HS-5 (cell line): ENCODE results near the gene TSHB.

ENCODE experiments used
- DNase-seq: peaks from one replicate; pipeline ENCODE4 v3.0.0-alpha.2; 2012; ENCODE audit warnings: low read depth

TSHB gene

GRCh38 chr1:115060501-115060900 lies 30.9 kb downstream of the TSHB start:
- no peak for DNase-seq

DNA sequence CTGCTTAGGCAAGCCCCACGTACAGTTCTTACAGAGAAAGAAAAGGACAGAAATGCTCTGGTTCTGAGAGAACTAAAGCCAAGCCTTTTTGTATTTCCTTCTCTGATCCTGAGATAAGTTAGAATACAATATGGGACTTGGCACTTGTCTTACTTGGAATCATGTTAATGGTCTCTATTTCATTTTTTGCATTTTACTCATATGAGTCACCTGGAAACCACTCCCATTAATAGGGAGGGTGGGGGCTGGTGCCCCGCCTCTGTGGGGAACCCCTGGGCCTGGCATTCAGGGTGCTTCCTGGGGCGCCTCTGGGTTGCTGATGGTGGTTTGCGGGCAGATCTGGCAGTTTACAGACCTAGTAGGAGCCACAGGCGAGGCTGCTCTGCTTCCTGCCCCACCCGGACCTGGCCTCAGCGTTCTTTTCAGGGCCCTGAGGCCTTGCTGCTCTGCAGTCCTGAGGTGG lies 32.9 kb downstream of the TSHB start:
- peak; percentile 56 for DNase-seq

- DNase-seq: peak; percentile 64
Observed at GRCh38 chr1:115063228-115063901, 33.7 kb downstream of the TSHB start.

DNA sequence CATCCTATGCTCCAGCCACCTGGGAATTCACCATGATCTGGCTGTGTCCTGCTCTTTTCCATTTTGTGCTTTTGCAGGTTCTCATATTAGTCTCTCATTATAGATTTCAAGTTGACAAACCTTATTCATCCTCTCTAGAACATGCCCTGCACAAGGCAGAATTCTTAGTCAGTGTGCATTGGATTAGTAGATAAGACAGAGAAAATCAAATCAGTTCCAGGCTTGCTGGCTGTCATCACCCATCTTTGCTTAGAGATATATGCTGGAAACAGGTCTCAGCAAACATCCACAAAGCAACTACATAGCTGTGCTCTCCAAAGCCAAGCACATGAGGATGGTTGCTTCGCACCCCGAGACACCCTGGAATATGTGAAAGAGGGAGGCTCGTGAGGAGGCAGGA lies 34.8 kb downstream of the TSHB start:
- DNase-seq: no peak

- DNase-seq: no peak
Observed at GRCh38 chr1:115065021-115065420, 35.4 kb downstream of the TSHB start.

DNA sequence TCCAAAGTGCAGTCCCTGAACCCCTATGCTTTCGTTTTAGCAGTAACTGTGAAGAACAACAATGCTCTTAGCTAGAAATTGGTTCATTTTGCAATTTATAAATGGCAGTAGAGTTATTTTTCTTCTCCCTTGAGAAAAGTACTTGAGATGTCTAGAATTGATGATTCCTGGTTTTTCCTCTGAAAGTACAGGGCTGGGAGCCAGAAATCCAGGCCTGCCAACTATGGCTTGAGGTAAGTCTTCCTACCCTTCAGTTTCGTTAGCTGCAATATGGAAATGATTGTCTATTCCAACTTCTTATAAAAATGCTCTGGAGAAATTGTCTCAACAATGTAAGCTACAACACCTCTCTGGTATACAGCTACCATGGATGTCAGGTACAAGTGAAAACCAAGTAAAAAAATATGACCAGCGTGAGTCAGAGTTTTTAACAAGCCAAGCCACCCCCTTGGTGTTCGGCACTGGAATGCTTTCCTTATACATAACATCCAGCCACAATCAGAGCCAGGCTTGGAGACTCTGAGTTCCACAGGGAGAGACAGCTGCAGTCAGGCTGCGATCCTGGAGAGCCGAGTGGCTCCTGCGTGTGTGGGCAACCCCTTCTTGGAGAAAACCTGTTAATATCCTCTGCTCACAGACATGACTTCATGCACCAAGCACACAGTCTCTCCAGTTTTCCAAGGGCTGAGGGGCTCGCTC lies 37.7 kb downstream of the TSHB start:
- peak; percentile 20 for DNase-seq

GRCh38 chr1:115068826-115069585 lies 39.4 kb downstream of the TSHB start:
- DNase-seq: peak; percentile 56

- DNase-seq: no peak
Observed at GRCh38 chr1:115069659-115070308, 40.2 kb downstream of the TSHB start.

GRCh38 chr1:115071012-115071664 lies 41.5 kb downstream of the TSHB start:
- no peak for DNase-seq

DNA sequence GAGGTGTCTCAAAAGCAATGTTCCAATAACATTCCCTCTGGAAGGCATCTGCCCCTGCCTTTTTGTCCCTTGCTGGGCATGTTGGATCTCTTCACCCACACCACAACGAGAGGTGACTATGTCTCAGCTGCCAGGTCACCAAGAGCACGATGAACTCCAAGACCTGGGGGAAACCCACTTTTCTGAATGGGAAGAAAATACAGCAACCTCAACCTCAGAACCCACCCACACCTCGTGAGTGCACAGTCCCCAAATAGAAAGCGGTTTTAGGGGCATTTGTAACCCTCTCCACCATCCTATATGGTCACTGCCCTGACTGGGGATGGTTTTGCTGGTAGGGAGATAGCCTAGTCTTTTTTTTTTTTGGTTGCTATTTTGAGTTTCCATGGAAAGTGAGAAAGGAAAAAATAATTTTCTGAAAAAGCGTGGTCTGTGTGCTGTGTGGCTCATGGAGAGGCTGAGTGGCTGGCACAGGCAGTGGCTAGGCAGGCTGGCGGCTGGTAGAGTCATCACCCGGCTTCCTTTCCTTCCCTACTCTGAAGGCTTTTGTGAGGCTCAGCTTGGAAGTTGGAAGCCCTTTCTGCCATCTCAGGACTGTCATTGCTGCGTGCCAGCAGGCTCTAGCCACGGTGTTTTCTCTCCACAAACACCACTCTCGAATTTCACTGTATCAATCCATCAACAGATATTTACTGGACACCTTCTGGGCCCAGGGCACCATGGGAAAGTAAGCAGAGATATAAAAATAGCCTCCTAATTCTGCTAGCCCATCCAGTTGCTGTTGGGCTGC lies 43.9 kb downstream of the TSHB start:
- DNase-seq: no peak

DNA sequence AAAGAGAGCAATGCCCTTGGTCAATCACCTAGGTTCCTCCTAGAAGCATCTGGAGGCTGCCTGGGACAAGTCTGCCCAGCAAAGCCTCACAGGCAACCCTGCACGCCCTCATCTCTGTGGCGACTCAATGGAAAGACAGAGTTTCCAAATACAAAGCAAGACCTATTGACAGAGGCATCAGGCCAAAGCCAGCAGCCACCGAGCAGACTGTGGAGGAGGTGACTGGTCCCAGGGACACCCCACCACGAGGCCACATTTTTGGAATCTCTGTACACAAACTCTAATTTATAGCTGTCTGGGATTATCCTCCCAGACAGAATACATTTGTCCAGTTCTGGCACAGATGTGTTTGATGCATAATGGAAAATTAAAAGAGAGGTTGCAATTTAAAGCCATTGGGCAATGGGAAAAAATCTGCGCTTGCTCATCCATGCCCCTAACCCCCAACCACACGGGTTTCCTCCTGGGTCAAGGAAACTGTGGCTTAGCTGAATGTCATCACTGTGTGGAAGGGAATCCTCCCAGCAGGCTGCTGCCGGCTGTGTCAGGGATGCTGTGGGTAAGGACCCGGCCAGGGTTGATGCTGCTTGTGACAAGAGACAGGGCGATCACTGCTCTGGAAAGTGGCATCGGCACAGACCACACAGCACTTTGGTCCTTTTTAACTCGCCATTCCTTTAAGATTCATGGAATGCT lies 45.4 kb downstream of the TSHB start:
- no peak for DNase-seq

GRCh38 chr1:115076384-115076915 lies 46.8 kb downstream of the TSHB start:
- DNase-seq: no peak

DNA sequence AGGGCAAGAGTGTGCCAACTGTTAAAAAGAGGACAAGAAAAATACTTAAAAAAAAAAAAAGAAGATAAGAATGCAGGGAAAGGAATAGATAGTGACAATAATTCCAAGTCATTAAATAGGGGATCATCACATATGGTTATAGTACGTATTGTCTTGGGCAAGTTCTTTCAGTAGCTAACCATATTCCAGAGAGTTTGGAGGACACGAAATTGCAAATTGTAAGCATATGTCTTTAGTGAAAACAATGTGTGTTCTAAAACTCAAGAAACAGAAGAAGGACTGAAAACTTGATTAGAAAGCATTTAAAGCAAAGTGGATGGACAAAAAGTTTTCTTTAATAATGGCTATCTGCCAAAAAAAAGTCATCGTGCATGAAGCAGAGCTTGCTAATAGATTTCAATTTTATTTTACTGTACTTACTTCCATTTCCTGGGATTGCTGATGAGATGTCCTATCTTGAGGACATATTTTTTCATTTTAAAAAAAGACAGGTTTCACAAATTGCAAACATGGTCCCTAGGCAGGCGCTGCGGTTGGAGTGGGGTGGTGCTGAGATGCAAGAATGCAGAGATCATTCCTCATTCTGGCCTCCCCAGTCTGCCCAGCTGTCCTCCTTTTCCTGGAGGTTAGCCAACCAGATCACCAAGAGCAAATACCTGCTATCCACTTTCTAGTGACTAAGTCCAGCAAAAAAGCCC lies 47.8 kb downstream of the TSHB start:
- no peak for DNase-seq

- no peak for DNase-seq
Observed at GRCh38 chr1:115077984-115078330, 48.3 kb downstream of the TSHB start.

- DNase-seq: no peak
Observed at GRCh38 chr1:115078708-115079107, 49.1 kb downstream of the TSHB start.

DNA sequence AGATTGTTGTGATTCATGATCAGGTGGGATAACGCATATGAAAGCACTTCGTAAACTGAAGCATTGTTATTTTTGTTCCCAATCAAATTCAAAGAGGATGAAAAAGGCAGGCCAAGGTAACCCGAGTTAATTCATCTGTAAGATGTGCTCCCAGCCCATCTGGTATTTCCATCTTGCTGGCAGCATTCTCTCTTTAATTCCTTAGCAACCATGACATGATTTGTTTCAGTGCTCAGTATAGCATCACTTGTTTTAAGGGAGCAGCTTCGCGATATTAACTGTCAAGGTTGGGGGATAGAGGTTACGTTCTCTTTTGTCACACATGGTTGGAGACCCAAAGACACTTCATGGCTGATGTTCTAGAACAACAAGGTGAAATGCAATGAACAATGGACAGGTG lies 53.3 kb downstream of the TSHB start:
- DNase-seq: no peak
